PC-9 (cell line): ENCODE measurements around the gene ADGRE1. TPM values are rescaled to one million over a fixed set of nuclear protein-coding genes. Genes with fewer than 3 reads are reported as not detected.
"Not testable (repeated sequence)": the region's sequence is repeated elsewhere in the genome, so short reads cannot be mapped to it uniquely, and the experiment has no call there.

Experiments
- BruUV-seq: library from RNA; stranded (reverse); fragments of 400-500 nt; replicated peaks from 2 replicates; lab custom pipeline; 2021; lab: Mats Ljungman, UMichigan
- CTCF ChIA-PET: fragments of 300-600 bp; sonication (Branson Sonifier 250); formaldehyde crosslinking; loops from one replicate; lab custom pipeline; 2022; ENCODE audit warnings: antibody characterized with exemption; lab: Charles Lee
- POLR2A ChIA-PET: fragments of 300-600 bp; sonication (Branson Sonifier 250); formaldehyde crosslinking; loops from one replicate; lab custom pipeline; 2022; ENCODE audit warnings: antibody characterized with exemption; ENCODE audit not compliant: unreplicated experiment; lab: Charles Lee
- DNase-seq, 2 experiments: peaks; one replicate each; pipeline versions ENCODE4 v3.0.0 to v3.0.0-alpha.2; 2015 to 2022; ENCODE audit warnings: mixed read lengths in 1 of 2
- H2AFZ ChIP-seq: fragments of 200-600 bp; sonication (generic); 2 replicates; pipeline ENCODE4 v1.8.1; 2017; ENCODE audit warnings: antibody characterized with exemption
- H3F3A ChIP-seq: fragments of 200-600 bp; sonication (generic); 2 replicates; pipeline ENCODE4 v1.8.1; 2017; ENCODE audit warnings: antibody characterized with exemption, mild to moderate bottlenecking, low read depth; ENCODE audit not compliant: insufficient read depth
- H3K27ac ChIP-seq: fragments of 200-600 bp; sonication (generic); 2 replicates; pipeline ENCODE4 v1.6.1; 2016; ENCODE audit warnings: mixed run types
- H3K27me3 ChIP-seq: fragments of 200-600 bp; sonication (generic); 2 replicates; pipeline ENCODE4 v1.6.1; 2016; ENCODE audit warnings: low read depth, mixed run types; ENCODE audit not compliant: insufficient read depth
- H3K36me3 ChIP-seq: fragments of 200-600 bp; sonication (generic); 2 replicates; pipeline ENCODE4 v1.6.1; 2016; ENCODE audit warnings: low read depth, mixed run types
- H3K4me1 ChIP-seq: fragments of 200-600 bp; sonication (generic); replicated peaks from 2 replicates; pipeline ENCODE4 v1.6.1; 2016; ENCODE audit warnings: mixed run types; ENCODE audit not compliant: insufficient read depth
- H3K4me2 ChIP-seq: fragments of 200-600 bp; sonication (generic); 2 replicates; pipeline ENCODE4 v1.6.1; 2017; ENCODE audit warnings: mixed run types
- H3K4me3 ChIP-seq: fragments of 200-600 bp; sonication (generic); 2 replicates; pipeline ENCODE4 v1.6.1; 2016; ENCODE audit warnings: mixed run types
- H3K79me2 ChIP-seq: fragments of 200-600 bp; sonication (generic); 2 replicates; pipeline ENCODE4 v1.6.1; 2017; ENCODE audit warnings: low read depth, mixed run types
- H3K9me2 ChIP-seq: fragments of 200-600 bp; sonication (generic); 2 replicates; pipeline ENCODE4 v1.8.1; 2017; ENCODE audit warnings: mild to moderate bottlenecking; ENCODE audit not compliant: insufficient read depth
- H3K9me3 ChIP-seq: fragments of 200-600 bp; sonication (generic); 2 replicates; pipeline ENCODE4 v1.8.1; 2016; ENCODE audit warnings: low read depth; ENCODE audit not compliant: insufficient read depth
- H4K20me1 ChIP-seq: fragments of 200-600 bp; sonication (generic); 2 replicates; pipeline ENCODE4 v1.8.1; 2017; ENCODE audit not compliant: insufficient read depth
- CTCF ChIP-seq: fragments of 200-600 bp; sonication (generic); conservative IDR thresholded peaks from 2 replicates; pipeline ENCODE4 v1.6.1; 2017; ENCODE audit warnings: mixed run types, antibody characterized with exemption, mild to moderate bottlenecking, moderate library complexity
- EZH2 ChIP-seq: fragments of 200-600 bp; sonication (generic); IDR thresholded peaks from 2 replicates; pipeline ENCODE4 v1.8.0; 2017; ENCODE audit warnings: antibody characterized with exemption, low read depth
- intact Hi-C: fragments of 100-400 bp; cut with micrococcal nuclease; formaldehyde crosslinking; loops from one replicate; pipeline ENCODE4 v1.10.0; 2022; ENCODE audit not compliant: unreplicated experiment
- total RNA-seq: library from RNA; stranded (reverse); gene quantifications from 2 replicates; pipeline ENCODE4 v1.2.3, GENCODE V29; 2021

Gene ADGRE1
- total RNA-seq, 1 experiment from 2014 or later, result not detected

GRCh38 chr19:6865849-6866248, 21.5 kb upstream of the ADGRE1 start:
- no peaks in the 10 kb centered on the region for H3K27me3 ChIP-seq
- no TSS peak for BruUV-seq
- peaks cover 11% of the 10 kb centered on the region for H3F3A ChIP-seq
- intact Hi-C loops, result no loop called here
- no peak overlapping the region for H2AFZ ChIP-seq
- DNase-seq, result no peak
- no peaks in the 10 kb centered on the region for H3K9me2 ChIP-seq
- CTCF ChIA-PET, result no interaction called here
- H3K4me2 ChIP-seq, result no peak overlapping the region
- POLR2A ChIA-PET, result no interaction called here
- no peak overlapping the region for H3K27ac ChIP-seq
- peaks cover 16% of the 10 kb centered on the region for H3K4me1 ChIP-seq
- H3K36me3 ChIP-seq, result no peaks in the 10 kb centered on the region
- no peaks in the 10 kb centered on the region for H3K79me2 ChIP-seq
- no peak overlapping the region for H3K4me3 ChIP-seq
- H3K9me3 ChIP-seq, result no peaks in the 10 kb centered on the region
- no peaks in the 10 kb centered on the region for H4K20me1 ChIP-seq
- TF ChIP-seq CTCF, result no peak
- TF ChIP-seq EZH2, result no peak

- no peak overlapping the region for H2AFZ ChIP-seq
- ChIA-PET POLR2A (no interaction called here), CTCF (no interaction called here)
- H3K4me3 ChIP-seq, result no peak overlapping the region
- H3K4me2 ChIP-seq, result no peak overlapping the region
- H3K27me3 ChIP-seq, result peaks cover 5% of the 10 kb centered on the region; the same call in 1 of the 2 replicates
- no peaks in the 10 kb centered on the region for H3K9me3 ChIP-seq
- no peaks in the 10 kb centered on the region for H3K79me2 ChIP-seq
- H3K27ac ChIP-seq, result no peak overlapping the region
- H3K9me2 ChIP-seq, result no peaks in the 10 kb centered on the region
- no peaks in the 10 kb centered on the region for H4K20me1 ChIP-seq
- intact Hi-C loops, result no loop called here
- BruUV-seq, result no TSS peak
- H3K4me1 ChIP-seq, result peaks cover 9% of the 10 kb centered on the region
- peaks cover 11% of the 10 kb centered on the region for H3F3A ChIP-seq
- TF ChIP-seq CTCF, result no peak
- no peak for TF ChIP-seq EZH2
- no peaks in the 10 kb centered on the region for H3K36me3 ChIP-seq
- DNase-seq, result no peak
Measured at GRCh38 chr19:6866741-6867151, 20.6 kb upstream of the ADGRE1 start.

GRCh38 chr19:6868351-6868750, 19.0 kb upstream of the ADGRE1 start:
- no peak for DNase-seq
- Histone ChIP-seq H3K27me3 (peaks cover 5% of the 10 kb centered on the region; the same call in 1 of the 2 replicates), H3K4me2 (no peak overlapping the region), H3K27ac (no peak overlapping the region), H3K4me3 (no peak overlapping the region), H3K9me3 (no peaks in the 10 kb centered on the region), H3K4me1 (no peaks in the 10 kb centered on the region), H3F3A (no peaks in the 10 kb centered on the region; the same call in 1 of the 2 replicates), H3K9me2 (no peaks in the 10 kb centered on the region), H3K36me3 (no peaks in the 10 kb centered on the region), H2AFZ (no peak overlapping the region), H4K20me1 (no peaks in the 10 kb centered on the region), H3K79me2 (no peaks in the 10 kb centered on the region)
- TF ChIP-seq EZH2 (no peak), CTCF (no peak)
- POLR2A ChIA-PET, result no interaction called here
- CTCF ChIA-PET, result no interaction called here
- intact Hi-C loops, result no loop called here
- no TSS peak for BruUV-seq

GRCh38 chr19:6869151-6869882, 18.1 kb upstream of the ADGRE1 start:
- POLR2A ChIA-PET, H3K4me3 ChIP-seq, H3K27me3 ChIP-seq, H3K27ac ChIP-seq, H3F3A ChIP-seq, H4K20me1 ChIP-seq, H3K36me3 ChIP-seq, H3K4me1 ChIP-seq, BruUV-seq, intact Hi-C loops, H3K4me2 ChIP-seq, DNase-seq, H3K9me3 ChIP-seq, H3K9me2 ChIP-seq, CTCF ChIA-PET, H2AFZ ChIP-seq, H3K79me2 ChIP-seq: not testable (repeated sequence)
